ENCODE measurements around the gene STK32C. TPM values are rescaled to one million over a fixed set of nuclear protein-coding genes. Genes with fewer than 3 reads are reported as not detected.

Gene STK32C
- total and polyA plus RNA-seq, 10 of the 15 experiments (the other 5 are each of a cell fraction or from before 2014, with no cell fraction given) = 1.5 to 18.1 (median 6.4) TPM

- SMC1A ChIA-PET (ENCODE audit: uncharacterized antibody, unreplicated experiment) = no interaction called here
- H3K27me3 ChIP-seq (replicated peaks in 1 of 2; ENCODE audit: control insufficient read depth in 2 of 2, insufficient read depth in 2 of 2, low read length in 1 of 2) = no peaks in the 10 kb centered on the region
- H3K27ac ChIP-seq (ENCODE audit: control insufficient read depth, insufficient read depth) = no peak overlapping the region
- H3K9ac ChIP-seq (ENCODE audit: control insufficient read depth, insufficient read depth, low read length) = no peak overlapping the region
- DNase-seq (ENCODE audit: low read depth, low spot score) (no peak), FAIRE-seq (no peak), ATAC-seq (no peak)
- H3K36me3 ChIP-seq (ENCODE audit: control insufficient read depth in 2 of 2, insufficient read depth in 2 of 2, low read length in 1 of 2) = no peaks in the 10 kb centered on the region
- POLR2A ChIA-PET = no interaction called here
- H3K9me3 ChIP-seq (replicated peaks; ENCODE audit: control insufficient read depth, insufficient read depth, low read length) = no peaks in the 10 kb centered on the region; the same call in 2 of the 3 replicates
- in situ Hi-C loops (cut with MboI) = no loop called here
- intact Hi-C loops (cut with micrococcal nuclease; ENCODE audit: unreplicated experiment) = no loop called here
- 53% methylated on average over 24 of the region's 28 CpGs for WGBS (ENCODE audit: insufficient coverage, insufficient replicate concordance, low lambda C conversion rate, missing lambda C conversion rate)
- H3K4me2 ChIP-seq (ENCODE audit: control insufficient read depth, insufficient read depth) = no peak overlapping the region
- H3K4me3 ChIP-seq = no peak overlapping the region
- no peaks in the 10 kb centered on the region for H3K4me1 ChIP-seq (ENCODE audit: control insufficient read depth, insufficient read depth, low read length)
- TF ChIP-seq STAT1 (conservative IDR thresholded peaks at IDR 0.05) (no peak), NR2C1 (IDR thresholded peaks at IDR 0.05) (no peak), RAD51 (IDR thresholded peaks at IDR 0.05) (no peak), ELK1 (IDR thresholded peaks at IDR 0.05; ENCODE audit: low read depth, low read length) (no peak), PAX5 (IDR thresholded peaks at IDR 0.05; ENCODE audit: borderline replicate concordance, low read depth, low read length) (no peak), LARP7 (IDR thresholded peaks at IDR 0.05) (no peak), SMC3 (IDR thresholded peaks at IDR 0.05; ENCODE audit: borderline replicate concordance, low read length) (no peak), RBBP5 (conservative IDR thresholded peaks at IDR 0.05) (no peak), JUND (IDR thresholded peaks at IDR 0.05; ENCODE audit: low read depth, low read length) (no peak), MYC (IDR thresholded peaks at IDR 0.05; ENCODE audit: insufficient read depth, insufficient read length, insufficient replicate concordance, low read length, severe bottlenecking) (no peak), RUNX3 (IDR thresholded peaks at IDR 0.05; ENCODE audit: low read length) (no peak), SIX5 (IDR thresholded peaks at IDR 0.05; ENCODE audit: low read depth, low read length, severe bottlenecking) (no peak), YY1 (IDR thresholded peaks at IDR 0.05; ENCODE audit: low read depth, low read length) (no peak), TBL1XR1 (IDR thresholded peaks at IDR 0.05; ENCODE audit: low read depth, low read length) (no peak), YBX1 (IDR thresholded peaks at IDR 0.05) (no peak), CHD1 (IDR thresholded peaks at IDR 0.05; ENCODE audit: low read depth, low read length) (no peak), USF1 (IDR thresholded peaks at IDR 0.05; ENCODE audit: borderline replicate concordance, extremely low read length, insufficient read depth, low read depth, low read length) (no peak), CUX1 (IDR thresholded peaks at IDR 0.05; ENCODE audit: insufficient replicate concordance, low read depth, low read length) (no peak), ZNF207 (IDR thresholded peaks at IDR 0.05; ENCODE audit: borderline replicate concordance) (no peak)
- no peaks in the 10 kb centered on the region for H4K20me1 ChIP-seq (ENCODE audit: control insufficient read depth, insufficient read depth)
- RAD21 ChIA-PET (ENCODE audit: unreplicated experiment) = no interaction called here
- no peak overlapping the region for H2AFZ ChIP-seq (ENCODE audit: control insufficient read depth, low read depth, low read length)
- H3K79me2 ChIP-seq (ENCODE audit: control insufficient read depth, insufficient read depth, low read length) = no peaks in the 10 kb centered on the region
- BruUV-seq (replicated peaks) = no TSS peak
- CTCF ChIA-PET = no interaction called here
These were observed 139.1 kb downstream of the STK32C start for GRCh38 chr10:132168571-132169030.

Measured in GM12878 (cell line).